Mesendoderm (in vitro differentiated cells): ENCODE data around the gene NXPH2.
A peak's percentile ranks its signal among the peaks of the same experiment; 100 is the strongest.

Experiments used
- DNase-seq: peaks from one replicate; pipeline ENCODE4 v3.0.0; 2013
- H2AK5ac ChIP-seq: 2 replicates; pipeline ENCODE4 v1.6.1; 2013; ENCODE audit warnings: low read length, inconsistent platforms
- H2BK120ac ChIP-seq: 2 replicates; pipeline ENCODE4 v1.6.1; 2013; ENCODE audit warnings: low read depth, mild to moderate bottlenecking, low read length, moderate library complexity, mixed read lengths
- H2BK15ac ChIP-seq: replicated peaks from 2 replicates; pipeline ENCODE4 v1.6.1; 2013; ENCODE audit warnings: low read depth, mild to moderate bottlenecking, moderate library complexity
- H2BK5ac ChIP-seq: 2 replicates; pipeline ENCODE4 v1.6.1; 2013; ENCODE audit warnings: low read length, inconsistent platforms
- H3K18ac ChIP-seq: 2 replicates; pipeline ENCODE4 v1.6.1; 2013; ENCODE audit warnings: mild to moderate bottlenecking, low read length, mixed read lengths
- H3K23ac ChIP-seq: one replicate; pipeline ENCODE4 v1.6.1; 2013; ENCODE audit warnings: low read length
- H3K27ac ChIP-seq: 2 replicates; pipeline ENCODE4 v1.5.1; 2013; ENCODE audit warnings: low read depth, mild to moderate bottlenecking, inconsistent platforms, low read length, moderate library complexity
- H3K27me3 ChIP-seq: 2 replicates; pipeline ENCODE4 v1.6.1; 2013; ENCODE audit warnings: low read length, control low read depth, mild to moderate bottlenecking, inconsistent platforms; ENCODE audit not compliant: insufficient read depth, poor library complexity
- H3K36me3 ChIP-seq: 2 replicates; pipeline ENCODE4 v1.6.1; 2013; ENCODE audit warnings: low read length, inconsistent platforms; ENCODE audit not compliant: control insufficient read depth, insufficient read depth
- H3K4ac ChIP-seq: one replicate; pipeline ENCODE4 v1.6.1; 2013; ENCODE audit warnings: low read depth, mild to moderate bottlenecking, low read length, moderate library complexity
- H3K4me1 ChIP-seq: 2 replicates; pipeline ENCODE4 v1.6.1; 2013; ENCODE audit warnings: low read depth, low read length, inconsistent platforms; ENCODE audit not compliant: control insufficient read depth
- H3K4me2 ChIP-seq: 2 replicates; pipeline ENCODE4 v1.6.1; 2013; ENCODE audit warnings: low read length
- H3K4me3 ChIP-seq: 2 replicates; pipeline ENCODE4 v1.5.1; 2013; ENCODE audit warnings: mild to moderate bottlenecking, low read length
- H3K56ac ChIP-seq: one replicate; pipeline ENCODE4 v1.6.1; 2013; ENCODE audit warnings: low read length
- H3K79me1 ChIP-seq: 2 replicates; pipeline ENCODE4 v1.6.1; 2013; ENCODE audit warnings: low read length, inconsistent platforms
- H3K79me2 ChIP-seq: 2 replicates; pipeline ENCODE4 v1.6.1; 2013; ENCODE audit warnings: mild to moderate bottlenecking, low read length; ENCODE audit not compliant: control insufficient read depth, insufficient read depth
- H3K9ac ChIP-seq: 2 replicates; pipeline ENCODE4 v1.6.1; 2013; ENCODE audit warnings: low read length, inconsistent platforms
- H4K5ac ChIP-seq: one replicate; pipeline ENCODE4 v1.6.1; 2013; ENCODE audit warnings: low read length
- H4K8ac ChIP-seq: one replicate; pipeline ENCODE4 v1.6.1; 2013; ENCODE audit warnings: low read depth, mild to moderate bottlenecking, control low read depth, low read length, moderate library complexity
- WGBS: extraction: QIAGEN DNeasy Blood & Tissue Kit; methylation state at CpG from one replicate; pipeline ENCODE4 v1.1.7; 2013; ENCODE audit warnings: low lambda C conversion rate, missing lambda C conversion rate; ENCODE audit not compliant: insufficient coverage; ENCODE audit errors: extremely low coverage; 5-methylcytosine and 5-hydroxymethylcytosine counted together

The NXPH2 gene

DNA sequence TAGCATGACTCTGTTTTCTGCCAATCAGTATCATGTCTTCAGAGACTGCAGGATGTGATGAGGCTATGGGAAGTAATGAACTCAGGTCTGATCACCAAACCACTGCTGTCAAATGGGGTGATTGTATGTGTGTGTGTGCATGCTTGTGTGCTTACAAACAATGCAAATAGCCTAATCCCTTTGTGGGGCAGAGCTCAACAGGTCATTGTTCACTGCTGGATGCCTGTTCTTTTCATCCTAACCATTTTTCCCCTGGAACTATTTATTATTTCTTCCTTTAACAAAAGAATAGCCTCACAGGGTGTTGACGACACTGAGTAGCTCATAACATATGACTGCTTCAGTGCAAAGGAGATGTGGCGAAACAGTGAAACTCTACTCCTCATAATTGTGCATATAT is 55.9 kb downstream of the NXPH2 start:
- WGBS: no CpG with 5 or more reads among the region's 2 CpGs
- Histone ChIP-seq H3K36me3 (no peaks in the 10 kb centered on the region), H3K79me2 (no peaks in the 10 kb centered on the region), H3K18ac (no peak overlapping the region), H2BK5ac (no peak overlapping the region), H3K79me1 (no peaks in the 10 kb centered on the region), H3K9ac (no peak overlapping the region), H3K4me2 (no peak overlapping the region), H3K27ac (no peak overlapping the region), H3K4ac (no peak overlapping the region), H2AK5ac (no peak overlapping the region), H4K5ac (no peak overlapping the region), H2BK15ac (no peak overlapping the region), H3K23ac (no peak overlapping the region), H2BK120ac (no peak overlapping the region), H4K8ac (no peak overlapping the region), H3K56ac (no peak overlapping the region), H3K4me3 (no peak overlapping the region), H3K27me3 (no peaks in the 10 kb centered on the region), H3K4me1 (no peaks in the 10 kb centered on the region)
- DNase-seq: peak; percentile 41

DNA sequence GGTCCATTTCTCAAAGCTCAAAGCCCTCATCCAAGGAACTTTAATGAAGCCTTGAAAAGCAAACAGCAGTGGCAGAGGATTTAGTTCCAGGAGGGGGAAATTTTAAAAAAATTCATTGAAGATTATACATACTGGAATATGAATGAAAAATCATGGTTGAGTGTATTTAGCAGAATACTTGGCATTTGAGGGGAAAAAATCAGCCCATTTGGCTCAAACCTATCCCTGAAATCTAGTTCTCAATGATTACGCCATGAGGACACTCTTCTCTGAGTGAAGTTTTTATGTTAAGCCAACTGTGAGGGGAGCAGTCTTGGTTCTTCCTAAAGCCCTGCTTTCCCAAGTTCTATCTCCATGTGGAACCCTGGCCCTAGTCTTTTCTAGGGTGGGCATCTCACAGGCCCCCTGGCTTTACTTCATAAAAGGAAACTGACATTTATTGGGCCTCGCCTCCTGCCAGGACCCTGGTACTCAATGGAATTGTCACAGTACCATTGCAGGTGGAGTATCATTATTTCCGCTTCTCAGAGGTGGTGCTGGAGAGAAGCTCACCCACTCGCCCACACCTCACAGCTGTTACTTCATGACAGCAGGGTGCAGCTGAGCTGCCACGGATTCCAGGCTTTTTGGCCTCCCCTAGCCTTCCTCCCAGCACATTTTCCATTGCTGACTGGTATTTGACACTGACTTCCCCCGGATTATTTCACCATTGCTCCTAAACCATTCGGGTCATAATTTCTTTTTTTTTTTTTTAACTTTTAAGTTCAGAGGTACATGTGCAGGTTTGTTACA is 56.8 kb downstream of the NXPH2 start:
- no peak overlapping the region for H3K4ac ChIP-seq
- no peaks in the 10 kb centered on the region for H3K36me3 ChIP-seq
- H3K23ac ChIP-seq: no peak overlapping the region
- no CpG with 5 or more reads among the region's 7 CpGs for WGBS
- no peak overlapping the region for H3K9ac ChIP-seq
- no peak overlapping the region for H4K5ac ChIP-seq
- H3K4me1 ChIP-seq: no peaks in the 10 kb centered on the region
- no peak overlapping the region for H3K18ac ChIP-seq
- H2BK15ac ChIP-seq: no peak overlapping the region
- no peak overlapping the region for H2BK120ac ChIP-seq
- H3K27me3 ChIP-seq: no peaks in the 10 kb centered on the region
- H3K79me2 ChIP-seq: no peaks in the 10 kb centered on the region
- H2BK5ac ChIP-seq: no peak overlapping the region
- H3K79me1 ChIP-seq: no peaks in the 10 kb centered on the region
- no peak overlapping the region for H3K56ac ChIP-seq
- no peak overlapping the region for H3K27ac ChIP-seq
- DNase-seq: no peak
- no peak overlapping the region for H3K4me2 ChIP-seq
- H3K4me3 ChIP-seq: no peak overlapping the region
- H2AK5ac ChIP-seq: no peak overlapping the region
- no peak overlapping the region for H4K8ac ChIP-seq

DNA sequence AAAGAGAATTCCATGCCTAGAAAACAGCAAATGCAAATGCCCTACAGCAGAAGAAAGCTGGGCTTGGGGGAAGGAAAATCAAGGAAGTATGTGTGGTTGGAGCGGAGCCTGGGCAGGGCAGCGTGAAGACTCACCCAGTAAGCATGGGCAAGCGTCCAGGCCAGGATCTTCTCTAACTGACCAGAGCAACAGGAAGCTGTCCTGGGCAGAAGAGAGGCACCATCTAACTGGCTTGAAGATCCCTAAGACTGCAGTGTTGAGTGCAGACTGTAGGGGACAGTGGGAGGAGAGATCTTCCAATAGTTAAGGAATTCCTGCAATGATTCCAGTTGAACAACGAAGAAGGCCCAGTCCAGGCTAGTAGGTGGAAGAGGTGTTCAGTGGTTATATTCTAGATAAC is 57.9 kb downstream of the NXPH2 start:
- H3K4me3 ChIP-seq: no peak overlapping the region
- no peak overlapping the region for H3K23ac ChIP-seq
- H2BK5ac ChIP-seq: no peak overlapping the region
- H3K79me1 ChIP-seq: no peaks in the 10 kb centered on the region
- H3K27ac ChIP-seq: no peak overlapping the region
- H4K8ac ChIP-seq: no peak overlapping the region
- H4K5ac ChIP-seq: no peak overlapping the region
- no peak overlapping the region for H3K4ac ChIP-seq
- H2BK15ac ChIP-seq: no peak overlapping the region
- no peak overlapping the region for H2AK5ac ChIP-seq
- no peak overlapping the region for H3K56ac ChIP-seq
- WGBS: no CpG with 5 or more reads among the region's 4 CpGs
- peak; percentile 40 for DNase-seq
- no peaks in the 10 kb centered on the region for H3K36me3 ChIP-seq
- H3K9ac ChIP-seq: no peak overlapping the region
- H3K79me2 ChIP-seq: no peaks in the 10 kb centered on the region
- no peaks in the 10 kb centered on the region for H3K4me1 ChIP-seq
- H3K18ac ChIP-seq: no peak overlapping the region
- no peaks in the 10 kb centered on the region for H3K27me3 ChIP-seq
- H3K4me2 ChIP-seq: no peak overlapping the region
- H2BK120ac ChIP-seq: no peak overlapping the region

DNA sequence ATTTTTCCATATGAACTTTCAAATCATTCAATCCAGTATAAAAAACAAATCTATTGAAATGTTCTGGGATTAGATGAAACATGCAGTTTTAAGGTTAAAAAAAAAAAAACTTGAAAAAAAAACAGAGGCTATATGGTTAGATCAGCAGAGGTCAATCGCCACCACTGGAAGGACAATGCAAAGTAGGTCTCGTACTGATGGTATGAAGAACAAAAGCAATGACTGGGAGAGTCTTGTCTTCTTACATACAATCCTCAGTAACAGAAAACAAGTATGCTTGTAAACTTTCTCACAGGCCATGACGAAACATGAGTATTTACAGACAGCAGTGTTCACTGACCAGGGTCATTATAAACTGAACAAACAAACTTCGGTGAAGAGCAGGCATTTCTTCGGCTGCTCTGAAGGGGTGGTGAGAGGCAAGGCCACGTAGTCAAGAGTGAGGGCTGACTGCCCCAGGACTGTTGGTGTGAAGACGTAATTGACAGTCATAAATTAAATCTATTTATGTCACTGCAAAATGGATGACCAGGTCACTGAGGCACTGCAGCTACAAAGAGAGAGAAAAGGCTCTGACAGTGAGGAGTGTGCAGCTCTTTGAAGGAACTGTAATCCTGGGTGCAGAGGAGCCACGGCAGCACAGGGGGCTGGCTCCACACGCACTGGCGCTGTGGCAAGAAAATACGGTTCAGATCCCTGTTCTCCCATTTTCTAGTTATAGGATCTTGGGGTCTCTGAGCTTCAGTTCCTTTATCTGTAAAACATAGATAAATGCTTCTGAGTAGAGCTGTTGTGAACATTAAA is 60.0 kb downstream of the NXPH2 start:
- Histone ChIP-seq H3K56ac (no peak overlapping the region), H3K27me3 (no peaks in the 10 kb centered on the region), H3K4ac (no peak overlapping the region), H3K9ac (no peak overlapping the region), H2BK15ac (no peak overlapping the region), H3K27ac (no peak overlapping the region), H3K79me2 (no peaks in the 10 kb centered on the region), H2BK120ac (no peak overlapping the region), H2BK5ac (no peak overlapping the region), H3K18ac (no peak overlapping the region), H3K4me3 (no peak overlapping the region), H2AK5ac (no peak overlapping the region), H3K36me3 (no peaks in the 10 kb centered on the region), H3K23ac (no peak overlapping the region), H3K4me1 (no peaks in the 10 kb centered on the region), H3K79me1 (no peaks in the 10 kb centered on the region), H3K4me2 (no peak overlapping the region), H4K8ac (no peak overlapping the region), H4K5ac (no peak overlapping the region)
- DNase-seq: no peak
- WGBS: no CpG with 5 or more reads among the region's 11 CpGs

DNA sequence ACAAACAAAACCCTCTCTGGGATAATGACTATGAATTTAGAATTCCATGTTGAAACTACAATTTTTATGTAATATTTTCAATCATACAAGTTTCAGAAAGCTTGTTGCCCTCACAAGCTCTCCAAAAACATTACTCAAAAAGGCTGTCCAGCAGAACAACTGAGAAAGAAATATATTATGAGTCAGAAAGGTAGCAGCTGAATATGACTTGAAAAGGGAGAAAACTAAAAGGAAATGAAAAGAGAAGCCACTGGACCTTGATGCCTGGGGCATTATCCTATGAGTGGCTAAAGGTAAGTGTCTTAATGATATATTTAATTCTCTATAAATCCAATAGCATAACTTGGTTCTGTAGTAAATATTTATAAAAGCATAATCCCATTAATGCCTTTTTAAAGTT is 61.8 kb downstream of the NXPH2 start:
- no peaks in the 10 kb centered on the region for H3K4me1 ChIP-seq
- H3K4me3 ChIP-seq: no peak overlapping the region
- H3K23ac ChIP-seq: no peak overlapping the region
- no peak overlapping the region for H2BK120ac ChIP-seq
- H3K27ac ChIP-seq: no peak overlapping the region
- H2AK5ac ChIP-seq: no peak overlapping the region
- H3K4me2 ChIP-seq: no peak overlapping the region
- H3K9ac ChIP-seq: no peak overlapping the region
- no peaks in the 10 kb centered on the region for H3K27me3 ChIP-seq
- H2BK15ac ChIP-seq: no peak overlapping the region
- H3K79me2 ChIP-seq: no peaks in the 10 kb centered on the region
- DNase-seq: no peak
- no peak overlapping the region for H4K8ac ChIP-seq
- H3K36me3 ChIP-seq: no peaks in the 10 kb centered on the region
- H3K79me1 ChIP-seq: no peaks in the 10 kb centered on the region
- H2BK5ac ChIP-seq: no peak overlapping the region
- no peak overlapping the region for H3K4ac ChIP-seq
- no peak overlapping the region for H3K56ac ChIP-seq
- H4K5ac ChIP-seq: no peak overlapping the region
- no peak overlapping the region for H3K18ac ChIP-seq
